Measurements from ENCODE around the gene PDE10A. TPM values are rescaled to one million over a fixed set of nuclear protein-coding genes. Genes with fewer than 3 reads are reported as not detected.

Gene PDE10A
- polyA plus RNA-seq, 3 donors, result not detected

GRCh38 chr6:165390475-165390874 is 272.6 kb downstream of the PDE10A start:
- Histone ChIP-seq H3K79me2 (ENCODE audit: insufficient read depth, low read length) (no peaks in the 10 kb centered on the region), H3K27ac (ENCODE audit: low read depth in 1 of 2, low read length in 2 of 2) (no peak overlapping the region), H4K20me1 (ENCODE audit: insufficient read depth, low read length) (no peaks in the 10 kb centered on the region), H3K9me3 (replicated peaks in 1 of 2; ENCODE audit: control insufficient read depth in 1 of 2, insufficient read depth in 1 of 2, low read length in 2 of 2) (peaks cover 0 to 7% of the 10 kb centered on the region in 2 donors), H3K27me3 (ENCODE audit: control insufficient read depth in 2 of 2, insufficient read depth in 2 of 2, low read length in 2 of 2) (no peaks in the 10 kb centered on the region), H3K4me3 (replicated peaks in 1 of 3; ENCODE audit: low read depth in 2 of 3, low read length in 3 of 3) (no peak overlapping the region), H3K36me3 (replicated peaks in 1 of 2; ENCODE audit: control insufficient read depth in 1 of 2, insufficient read depth in 2 of 2, low read length in 2 of 2) (no peaks in the 10 kb centered on the region), H3K9ac (ENCODE audit: insufficient read depth, low read length, poor library complexity, severe bottlenecking) (no peak overlapping the region), H3K4me1 (ENCODE audit: control insufficient read depth in 1 of 2, insufficient read depth in 2 of 2, low read length in 2 of 2) (no peaks in the 10 kb centered on the region), H2AFZ (ENCODE audit: insufficient read depth, low read depth, low read length, poor library complexity, severe bottlenecking) (no peak overlapping the region), H3K4me2 (replicated peaks; ENCODE audit: extremely low read depth, low read length, poor library complexity, severe bottlenecking) (no peak overlapping the region)
- Mint-ChIP-seq H3K36me3 (no peaks in the 10 kb centered on the region), H3K4me1 (no peaks in the 10 kb centered on the region), H3K9me3 (peaks cover 0 to 13% (median 3%) of the 10 kb centered on the region in 7 donors), H3K27ac (no peak overlapping the region), H3K4me3 (no peak overlapping the region), H3K27me3 (ENCODE audit: low read depth in 3 of 3) (no peaks in the 10 kb centered on the region)
- intact Hi-C loops (cut with micrococcal nuclease), result no loop called here
- no peak for TF ChIP-seq CTCF (IDR thresholded peaks at IDR 0.05)
- 93% methylated on average over 3 of the region's 6 CpGs for WGBS (ENCODE audit: insufficient coverage)
- DNase-seq, result no peak

GRCh38 chr6:165389534-165389933 is 273.5 kb downstream of the PDE10A start:
- Histone ChIP-seq H3K4me1 (ENCODE audit: control insufficient read depth in 1 of 2, insufficient read depth in 2 of 2, low read length in 2 of 2) (no peaks in the 10 kb centered on the region), H3K79me2 (ENCODE audit: insufficient read depth, low read length) (no peaks in the 10 kb centered on the region), H3K4me3 (replicated peaks in 1 of 3; ENCODE audit: low read depth in 2 of 3, low read length in 3 of 3) (no peak overlapping the region), H3K27ac (ENCODE audit: low read depth in 1 of 2, low read length in 2 of 2) (no peak overlapping the region), H3K36me3 (replicated peaks in 1 of 2; ENCODE audit: control insufficient read depth in 1 of 2, insufficient read depth in 2 of 2, low read length in 2 of 2) (no peaks in the 10 kb centered on the region), H3K4me2 (replicated peaks; ENCODE audit: extremely low read depth, low read length, poor library complexity, severe bottlenecking) (no peak overlapping the region), H2AFZ (ENCODE audit: insufficient read depth, low read depth, low read length, poor library complexity, severe bottlenecking) (no peak overlapping the region), H4K20me1 (ENCODE audit: insufficient read depth, low read length) (no peaks in the 10 kb centered on the region), H3K27me3 (ENCODE audit: control insufficient read depth in 2 of 2, insufficient read depth in 2 of 2, low read length in 2 of 2) (no peaks in the 10 kb centered on the region), H3K9ac (ENCODE audit: insufficient read depth, low read length, poor library complexity, severe bottlenecking) (no peak overlapping the region), H3K9me3 (replicated peaks in 1 of 2; ENCODE audit: control insufficient read depth in 1 of 2, insufficient read depth in 1 of 2, low read length in 2 of 2) (peaks cover 0 to 7% of the 10 kb centered on the region in 2 donors)
- TF ChIP-seq CTCF (IDR thresholded peaks at IDR 0.05), result no peak
- 31% methylated on average over 2 of the region's 3 CpGs for WGBS (ENCODE audit: insufficient coverage)
- DNase-seq, result no peak
- intact Hi-C loops (cut with micrococcal nuclease), result no loop called here
- no peak overlapping the region for H3K27ac Mint-ChIP-seq
- H3K4me1 Mint-ChIP-seq, result no peaks in the 10 kb centered on the region
- H3K4me3 Mint-ChIP-seq, result no peak overlapping the region
- H3K9me3 Mint-ChIP-seq, result peaks cover 2 to 15% (median 4%) of the 10 kb centered on the region in 7 donors
- H3K36me3 Mint-ChIP-seq, result no peaks in the 10 kb centered on the region
- no peaks in the 10 kb centered on the region for H3K27me3 Mint-ChIP-seq (ENCODE audit: low read depth in 3 of 3)

All from CD14-positive monocyte (primary cell).